OCI-LY7 (cell line): ENCODE measurements around the gene REEP6.

Experiments used
- CTCF ChIP-seq: fragments of 200-600 bp; sonication (generic); conservative IDR thresholded peaks from 2 replicates; pipeline ENCODE4 v1.5.1; 2014; ENCODE audit warnings: mild to moderate bottlenecking, antibody characterized with exemption, low read length, moderate library complexity, mixed read lengths
- EZH2phosphoT487 ChIP-seq: fragments of 200-600 bp; sonication (generic); IDR thresholded peaks from 2 replicates; pipeline ENCODE4 v1.6.1; 2018; ENCODE audit warnings: low read depth, borderline replicate concordance, mild to moderate bottlenecking, mixed run types, antibody characterized with exemption, low read length, moderate library complexity, mixed read lengths

- no peak for TF ChIP-seq CTCF
- TF ChIP-seq EZH2phosphoT487, result no peak
Measured at GRCh38 chr19:1505991-1506881, 15.3 kb downstream of the REEP6 start.
